ENCODE results near the gene TNRC18.
A peak's percentile ranks its signal among the peaks of the same experiment; 100 is the strongest.
"Not testable (repeated sequence)": the region's sequence is repeated elsewhere in the genome, so short reads cannot be mapped to it uniquely, and the experiment has no call there.

Gene TNRC18

DNA sequence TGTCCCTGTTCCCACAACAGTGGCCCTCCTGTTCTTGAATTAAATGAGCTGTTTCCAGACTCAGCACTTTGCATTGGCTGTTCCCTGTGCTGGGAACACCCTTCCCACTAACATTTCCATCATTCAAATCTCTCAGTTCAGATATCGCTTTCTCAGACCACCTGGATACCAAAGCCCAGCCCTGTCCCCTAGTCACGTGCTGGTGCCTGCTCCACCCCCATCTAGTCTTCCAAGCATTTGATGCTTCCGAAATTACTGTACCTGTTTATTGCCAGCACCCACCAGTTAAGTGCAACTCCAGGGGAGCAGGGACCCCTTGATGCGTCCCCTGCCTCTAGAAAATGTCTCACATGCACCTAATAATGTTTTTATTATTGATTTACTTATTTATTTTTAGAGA lies 143.9 kb downstream of the TNRC18 start:
- H3K4me1 ChIP-seq (ENCODE audit: insufficient read depth, poor library complexity, severe bottlenecking): no peaks in the 10 kb centered on the region
- no peaks in the 10 kb centered on the region for H3K9me3 ChIP-seq (ENCODE audit: severe bottlenecking)
- H3K36me3 ChIP-seq (ENCODE audit: low read depth): no peaks in the 10 kb centered on the region
- TF ChIP-seq CTCF (IDR thresholded peaks at IDR 0.05; ENCODE audit: poor library complexity, severe bottlenecking): no peak
- ATAC-seq (ENCODE audit: low read depth) (no peak), DNase-seq (ENCODE audit: low spot score) (no peak)
- no peak overlapping the region for H3K4me3 ChIP-seq (ENCODE audit: severe bottlenecking)
- no peak overlapping the region for H3K27ac ChIP-seq (ENCODE audit: poor library complexity, severe bottlenecking)
- H3K27me3 ChIP-seq (ENCODE audit: insufficient read depth, poor library complexity, severe bottlenecking): no peaks in the 10 kb centered on the region

GRCh38 chr7:5278766-5279165 lies 144.9 kb downstream of the TNRC18 start:
- no peak for DNase-seq (ENCODE audit: low spot score)
- no peak overlapping the region for H3K27ac ChIP-seq (ENCODE audit: poor library complexity, severe bottlenecking)
- H3K9me3 ChIP-seq (ENCODE audit: severe bottlenecking): no peaks in the 10 kb centered on the region
- H3K4me1 ChIP-seq (ENCODE audit: insufficient read depth, poor library complexity, severe bottlenecking): no peaks in the 10 kb centered on the region
- H3K27me3 ChIP-seq (ENCODE audit: insufficient read depth, poor library complexity, severe bottlenecking): no peaks in the 10 kb centered on the region
- no peak for ATAC-seq (ENCODE audit: low read depth)
- no peak overlapping the region for H3K4me3 ChIP-seq (ENCODE audit: severe bottlenecking)
- H3K36me3 ChIP-seq (ENCODE audit: low read depth): no peaks in the 10 kb centered on the region
- no peak for TF ChIP-seq CTCF (IDR thresholded peaks at IDR 0.05; ENCODE audit: poor library complexity, severe bottlenecking)

DNA sequence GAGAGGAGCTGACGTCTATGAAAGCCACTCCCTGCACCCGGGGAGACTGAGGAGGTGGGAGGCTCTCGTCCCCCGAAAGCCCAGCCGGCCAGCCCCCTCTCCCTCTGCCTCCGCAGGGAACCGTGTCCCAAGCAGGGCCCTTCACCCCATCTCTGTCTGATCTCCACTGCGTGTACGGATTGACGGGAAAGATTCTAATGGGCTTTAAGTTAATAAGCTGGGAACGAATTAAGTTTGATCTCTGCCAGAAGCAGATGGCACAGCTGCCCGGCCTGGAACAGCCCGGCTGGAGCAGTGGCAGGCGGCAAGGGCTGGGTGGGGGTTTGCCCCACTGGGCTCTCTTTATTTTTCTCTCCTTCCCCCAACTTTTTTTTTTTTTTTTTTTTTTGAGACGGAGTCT lies 147.0 kb downstream of the TNRC18 start:
- DNase-seq (ENCODE audit: low spot score) (no peak), ATAC-seq (ENCODE audit: low read depth) (no peak)
- Histone ChIP-seq H3K4me3 (ENCODE audit: severe bottlenecking) (no peak overlapping the region), H3K4me1 (ENCODE audit: insufficient read depth, poor library complexity, severe bottlenecking) (no peaks in the 10 kb centered on the region), H3K27ac (ENCODE audit: poor library complexity, severe bottlenecking) (no peak overlapping the region), H3K9me3 (ENCODE audit: severe bottlenecking) (no peaks in the 10 kb centered on the region), H3K36me3 (ENCODE audit: low read depth) (no peaks in the 10 kb centered on the region), H3K27me3 (ENCODE audit: insufficient read depth, poor library complexity, severe bottlenecking) (no peaks in the 10 kb centered on the region)
- TF ChIP-seq CTCF (IDR thresholded peaks at IDR 0.05; ENCODE audit: poor library complexity, severe bottlenecking): no peak

GRCh38 chr7:5276123-5276522 lies 147.5 kb downstream of the TNRC18 start:
- H3K4me3 ChIP-seq (ENCODE audit: severe bottlenecking); H3K27me3 ChIP-seq (ENCODE audit: insufficient read depth, poor library complexity, severe bottlenecking); H3K36me3 ChIP-seq (ENCODE audit: low read depth); H3K27ac ChIP-seq (ENCODE audit: poor library complexity, severe bottlenecking); H3K9me3 ChIP-seq (ENCODE audit: severe bottlenecking); DNase-seq (ENCODE audit: low spot score); H3K4me1 ChIP-seq (ENCODE audit: insufficient read depth, poor library complexity, severe bottlenecking); ATAC-seq (ENCODE audit: low read depth): not testable (repeated sequence)

DNA sequence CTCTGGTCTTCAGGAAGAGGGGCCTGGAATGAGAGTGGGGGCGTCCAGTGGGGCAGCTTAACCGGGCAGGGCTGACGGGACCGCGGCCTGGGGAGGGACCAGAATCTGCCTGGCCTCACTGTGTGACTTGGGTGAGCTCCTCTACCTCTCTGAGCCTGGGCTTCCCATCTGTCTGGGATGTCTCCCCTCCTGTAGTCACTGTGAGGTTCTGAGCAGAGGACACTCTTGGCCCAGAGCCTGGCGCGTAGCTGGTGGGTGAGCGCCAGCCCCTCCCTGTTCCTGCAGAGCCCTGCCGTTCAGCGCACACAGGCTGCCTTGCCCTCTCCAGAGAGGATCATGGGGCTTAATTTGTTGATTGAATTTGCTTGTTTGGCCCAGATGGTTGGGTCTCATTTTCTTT lies 148.1 kb downstream of the TNRC18 start:
- H3K4me3 ChIP-seq (ENCODE audit: severe bottlenecking); H3K27ac ChIP-seq (ENCODE audit: poor library complexity, severe bottlenecking); H3K36me3 ChIP-seq (ENCODE audit: low read depth); H3K4me1 ChIP-seq (ENCODE audit: insufficient read depth, poor library complexity, severe bottlenecking); H3K9me3 ChIP-seq (ENCODE audit: severe bottlenecking); DNase-seq (ENCODE audit: low spot score); H3K27me3 ChIP-seq (ENCODE audit: insufficient read depth, poor library complexity, severe bottlenecking): not testable (repeated sequence)
- ATAC-seq (ENCODE audit: low read depth): peak; percentile 16; the same call in 1 of the 3 replicates

DNA sequence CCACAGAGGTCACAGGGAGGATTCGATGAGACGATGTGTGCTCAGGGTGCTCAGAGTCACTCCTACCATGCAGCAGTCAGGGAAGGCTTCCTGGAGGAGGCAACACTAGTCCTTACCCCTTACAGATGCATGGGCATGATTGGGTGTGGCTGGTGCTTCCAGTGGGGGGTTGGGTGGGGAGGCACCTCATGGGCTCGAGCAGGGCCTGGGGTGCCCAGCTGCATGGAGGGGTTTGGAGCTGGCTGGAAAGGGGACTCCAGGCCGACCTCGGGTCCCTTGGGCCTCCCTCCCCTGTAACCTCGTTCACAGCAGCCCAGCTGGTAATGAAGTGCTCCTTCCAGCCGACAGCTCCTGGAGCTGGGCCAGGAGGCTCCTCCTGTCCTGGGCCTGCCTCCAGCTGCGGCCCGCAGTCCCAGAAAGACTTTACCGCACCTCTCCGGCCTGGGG lies 148.6 kb downstream of the TNRC18 start:
- H3K9me3 ChIP-seq (ENCODE audit: severe bottlenecking); H3K4me3 ChIP-seq (ENCODE audit: severe bottlenecking); H3K4me1 ChIP-seq (ENCODE audit: insufficient read depth, poor library complexity, severe bottlenecking); H3K27ac ChIP-seq (ENCODE audit: poor library complexity, severe bottlenecking); H3K36me3 ChIP-seq (ENCODE audit: low read depth); DNase-seq (ENCODE audit: low spot score); H3K27me3 ChIP-seq (ENCODE audit: insufficient read depth, poor library complexity, severe bottlenecking): not testable (repeated sequence)
- ATAC-seq (ENCODE audit: low read depth): peak; percentile 30; the same call in 1 of the 3 replicates

Measured in RWPE2 (cell line).